ENCODE data around the gene B9D2. TPM values are rescaled to one million over a fixed set of nuclear protein-coding genes. Genes with fewer than 3 reads are reported as not detected.

Gene B9D2
- total RNA-seq, 8 experiments from 2014 or later = 4.6 to 15.3 (median 6.3) TPM

GRCh38 chr19:41362143-41362847 is 1.7 kb downstream of the B9D2 start:
- Histone ChIP-seq H3K4me1 (replicated peaks in 1 of 2) (peaks cover 4 to 5% of the 10 kb centered on the region in 2 donors), H3K4me3 (no peak overlapping the region), H3K27ac (no peak overlapping the region)
- in situ Hi-C loops (cut with MboI; ENCODE audit: low pct_unique_long_range_greater_than_20kb in 2 of 9, low sequenced_read_pairs in 9 of 9, unreplicated experiment in 9 of 9) = no loop called here
- ATAC-seq (replicated peaks in 6 of 8) = no peak
- WGBS, 10 experiments = 40 to 86% (median 71%) methylated on average over 1 to 7 of the region's 10 CpGs; no CpG with 5 or more reads in 2 of the 10 experiments

- Histone ChIP-seq H3K4me1 (replicated peaks in 1 of 2) (peaks cover under 1 to 5% of the 10 kb centered on the region in 2 donors), H3K27ac (no peak overlapping the region), H3K4me3 (no peak overlapping the region)
- in situ Hi-C loops (cut with MboI; ENCODE audit: low pct_unique_long_range_greater_than_20kb in 2 of 9, low sequenced_read_pairs in 9 of 9, unreplicated experiment in 9 of 9) = no loop called here
- no peak for ATAC-seq (replicated peaks in 6 of 8)
- no CpG with 5 or more reads among the region's 1 CpG for WGBS, 10 experiments
These were observed 4.2 kb downstream of the B9D2 start for GRCh38 chr19:41359741-41360140.

DNA sequence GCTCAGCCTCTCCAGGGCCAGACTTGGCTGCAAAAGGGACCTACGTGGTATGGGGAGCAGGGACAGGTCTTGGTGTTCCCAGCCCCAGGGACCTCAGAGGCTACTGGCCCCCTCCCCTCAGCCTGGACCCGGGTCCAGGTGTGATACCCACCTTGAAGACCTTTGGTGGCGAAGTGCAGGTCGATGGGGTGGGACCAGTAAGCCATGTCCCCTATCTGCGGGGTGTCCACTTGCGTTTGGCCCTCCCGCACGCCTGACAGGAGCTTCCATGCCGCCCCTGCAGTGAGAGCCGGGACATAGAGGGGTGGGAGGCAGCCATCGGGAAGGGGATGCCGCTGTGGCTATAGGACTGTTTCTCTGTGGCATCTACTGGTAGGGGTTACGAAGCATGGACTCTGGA is 6.2 kb downstream of the B9D2 start:
- WGBS, 10 experiments = 80 to 100% (median 87%) methylated on average over 1 to 3 of the region's 13 CpGs; no CpG with 5 or more reads in 6 of the 10 experiments

DNA sequence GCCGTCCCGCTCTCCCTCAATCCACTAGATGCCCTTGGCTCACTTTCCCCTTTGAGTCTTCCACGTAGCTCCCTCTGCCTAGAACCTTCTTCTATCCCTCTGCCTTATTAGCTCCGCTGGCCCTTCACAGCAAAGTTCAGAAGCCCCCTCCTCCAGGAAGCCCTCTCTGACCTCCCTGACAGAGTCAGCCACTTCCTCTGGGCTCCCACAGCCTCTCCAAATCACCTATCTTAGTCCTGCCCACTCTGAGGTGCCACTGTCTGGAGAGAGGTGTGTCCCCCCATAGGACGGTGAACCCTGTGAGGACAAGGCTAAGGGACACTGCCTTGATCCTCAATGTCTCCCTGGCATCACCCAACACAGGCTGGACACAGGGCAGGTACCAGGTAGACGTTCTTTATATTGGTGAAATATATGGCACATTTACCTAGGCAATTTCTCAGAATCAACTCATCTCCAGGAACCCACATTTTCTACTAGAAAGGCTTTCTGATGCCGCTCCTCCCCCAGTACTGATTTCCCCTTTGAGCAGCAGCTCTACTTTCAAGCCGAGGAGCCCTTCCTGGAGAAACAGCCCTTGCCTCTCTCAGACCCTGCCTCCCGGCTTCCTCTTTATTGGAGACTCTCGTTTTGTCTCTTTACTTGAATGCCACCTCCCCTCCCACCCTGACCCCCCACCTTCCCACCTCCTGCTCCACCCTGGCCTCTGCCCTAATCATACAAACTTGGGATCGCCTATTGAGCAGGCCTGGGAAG is 6.8 kb downstream of the B9D2 start:
- in situ Hi-C loops (cut with MboI; ENCODE audit: low pct_unique_long_range_greater_than_20kb in 2 of 9, low sequenced_read_pairs in 9 of 9, unreplicated experiment in 9 of 9) = no loop called here
- WGBS, 10 experiments = 75 to 100% (median 87%) methylated on average over 1 to 6 of the region's 11 CpGs; no CpG with 5 or more reads in 4 of the 10 experiments
- H3K27ac ChIP-seq = no peak overlapping the region
- H3K4me3 ChIP-seq = no peak overlapping the region
- H3K4me1 ChIP-seq (replicated peaks in 1 of 2) = peaks cover 6 to 7% of the 10 kb centered on the region in 2 donors
- no peak for ATAC-seq (replicated peaks in 6 of 8)

More for the DNA sequence above, 6.2 kb downstream of the B9D2 start:
- Histone ChIP-seq H3K4me3 (no peak overlapping the region), H3K4me1 (replicated peaks in 1 of 2) (peaks cover 4 to 6% of the 10 kb centered on the region in 2 donors), H3K27ac (no peak overlapping the region)
- no peak for ATAC-seq (replicated peaks in 6 of 8)
- in situ Hi-C loops (cut with MboI; ENCODE audit: low pct_unique_long_range_greater_than_20kb in 2 of 9, low sequenced_read_pairs in 9 of 9, unreplicated experiment in 9 of 9) = no loop called here

- H3K4me3 ChIP-seq = no peak overlapping the region
- no peak for ATAC-seq (replicated peaks in 6 of 8)
- H3K27ac ChIP-seq = no peak overlapping the region
- peaks cover 13 to 14% of the 10 kb centered on the region in 2 donors for H3K4me1 ChIP-seq (replicated peaks in 1 of 2)
- in situ Hi-C loops (cut with MboI; ENCODE audit: low pct_unique_long_range_greater_than_20kb in 2 of 9, low sequenced_read_pairs in 9 of 9, unreplicated experiment in 9 of 9) = no loop called here
- WGBS, 10 experiments = 100% methylated on average over 1 of the region's 3 CpGs; no CpG with 5 or more reads in 8 of the 10 experiments
These were observed 8.1 kb downstream of the B9D2 start for GRCh38 chr19:41355802-41356201.

DNA sequence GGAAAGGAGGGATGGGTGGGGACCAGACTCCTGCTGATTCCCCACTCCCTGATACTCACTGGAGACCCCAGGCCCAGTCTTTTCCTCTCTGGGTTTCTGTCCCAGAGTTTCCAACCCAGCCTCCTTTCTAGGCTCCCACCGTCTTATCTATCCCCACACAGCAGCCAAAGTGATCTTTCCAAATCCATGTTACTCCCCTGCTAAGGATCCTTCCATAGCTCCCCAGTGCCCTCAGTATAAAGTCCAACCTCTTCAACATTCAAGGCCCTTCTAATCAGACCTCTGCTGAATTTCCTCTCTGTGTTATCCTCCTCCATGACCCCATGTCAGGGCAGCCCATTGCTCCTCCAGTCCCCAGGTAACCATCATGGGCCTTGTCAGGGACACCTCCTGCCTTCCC is 8.9 kb downstream of the B9D2 start:
- in situ Hi-C loops (cut with MboI; ENCODE audit: low pct_unique_long_range_greater_than_20kb in 2 of 9, low sequenced_read_pairs in 9 of 9, unreplicated experiment in 9 of 9) = no loop called here
- 88 to 100% (median 100%) methylated on average over 1 of the region's 1 CpG; no CpG with 5 or more reads in 6 of the 10 experiments for WGBS, 10 experiments

DNA sequence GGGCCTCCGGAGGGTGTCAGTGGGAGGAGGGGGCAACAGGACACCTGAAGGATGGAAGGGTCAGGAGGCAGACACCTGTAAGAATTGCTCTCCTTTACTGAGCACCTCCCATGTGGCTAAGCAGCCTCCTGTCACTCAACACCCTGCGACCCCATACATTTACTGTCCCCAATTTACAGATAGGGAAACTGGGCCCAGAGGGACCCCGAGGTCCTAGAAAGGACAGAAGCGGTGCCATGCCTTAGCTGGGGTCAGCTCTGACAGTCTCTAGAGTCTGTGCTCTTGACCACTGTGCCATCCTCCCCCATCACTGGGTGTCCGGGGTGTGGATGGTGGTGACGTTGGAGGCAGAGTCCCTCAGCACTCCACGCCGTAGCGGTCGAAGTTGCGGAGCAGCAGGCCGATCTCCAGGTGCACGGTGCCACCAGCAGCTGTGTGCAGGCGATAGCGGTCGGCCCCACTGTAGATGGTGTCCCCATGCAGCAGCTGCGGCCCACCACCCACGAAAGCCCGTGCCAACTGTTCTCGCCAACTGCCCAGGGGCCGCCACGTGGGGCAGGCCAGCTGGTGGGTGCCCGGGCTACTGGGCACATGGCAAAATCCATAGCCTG is 9.5 kb downstream of the B9D2 start:
- in situ Hi-C loops (cut with MboI; ENCODE audit: low pct_unique_long_range_greater_than_20kb in 2 of 9, low sequenced_read_pairs in 9 of 9, unreplicated experiment in 9 of 9) = no loop called here
- Histone ChIP-seq H3K27ac (no peak overlapping the region), H3K4me1 (replicated peaks in 1 of 2) (peaks cover 13 to 14% of the 10 kb centered on the region in 2 donors), H3K4me3 (peak overlapping the region; percentile 34 to 43 (median 40))
- 0 to 92% (median 90%) methylated on average over 1 to 2 of the region's 23 CpGs; no CpG with 5 or more reads in 7 of the 10 experiments for WGBS, 10 experiments
- ATAC-seq (replicated peaks in 6 of 8) = no peak

More for the DNA sequence above, 8.9 kb downstream of the B9D2 start:
- Histone ChIP-seq H3K4me1 (replicated peaks in 1 of 2) (peaks cover 13 to 14% of the 10 kb centered on the region in 2 donors), H3K27ac (no peak overlapping the region), H3K4me3 (no peak overlapping the region)
- ATAC-seq (replicated peaks in 6 of 8) = no peak

DNA sequence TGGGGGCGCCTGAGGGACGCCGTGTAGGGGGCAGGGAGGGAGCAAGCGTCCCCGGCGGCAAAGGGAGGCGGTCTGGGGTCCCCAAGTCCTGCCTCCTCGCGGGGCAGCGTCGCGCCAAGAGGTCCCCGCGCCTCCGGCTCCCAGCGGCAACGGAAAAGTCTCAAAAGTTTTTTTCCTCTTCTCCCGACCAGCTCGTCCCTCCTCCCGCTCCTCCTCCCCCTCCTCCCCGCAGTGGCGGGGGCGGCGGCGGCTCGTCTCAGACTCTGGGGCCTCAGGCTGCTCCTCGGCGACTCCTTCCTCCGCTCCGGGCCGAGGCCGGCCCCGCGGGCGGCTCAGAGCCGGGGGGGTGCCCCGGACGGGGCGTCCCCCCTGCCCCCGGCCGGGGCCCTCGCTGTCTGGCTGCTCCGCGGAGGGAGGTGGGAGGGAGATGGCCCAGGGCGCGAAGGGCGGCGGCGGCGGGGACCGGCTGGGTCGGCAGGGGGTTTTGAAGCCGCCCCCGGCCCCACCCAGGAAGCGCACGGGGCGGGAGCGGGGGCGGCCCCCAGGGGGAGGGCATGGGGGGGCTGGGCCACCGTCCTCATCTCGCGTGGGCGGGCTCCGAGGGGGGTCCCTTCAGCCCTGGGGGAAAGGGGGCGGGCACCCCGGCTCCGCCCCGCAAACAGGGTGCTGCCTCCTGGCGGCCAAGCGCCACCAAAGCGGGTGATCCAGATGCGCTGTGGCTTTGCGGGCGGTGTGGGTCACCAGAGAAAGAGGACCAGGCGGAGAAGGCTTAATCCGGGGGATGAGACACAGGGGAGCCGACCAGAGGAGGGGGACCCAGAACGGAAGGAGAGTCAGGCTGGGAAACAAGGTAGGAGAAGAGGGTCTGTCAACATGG is 10.2 kb downstream of the B9D2 start, which contains the start of gene TGFB1:
TGFB1 (minus strand) TSS at position 457 of the 877 bp plus-strand sequence. CDS start 878 bp downstream, outside the sequence.
- WGBS, 10 experiments = 0% methylated on average over 1 to 9 of the region's 78 CpGs; no CpG with 5 or more reads in 8 of the 10 experiments
- peak within 1 kb of the TSS; percentile 34 to 43 (median 40) for H3K4me3 ChIP-seq
- peak; percentile 41 to 75 (median 68) for ATAC-seq (replicated peaks in 6 of 8)

GRCh38 chr19:41352609-41353465 is 11.1 kb downstream of the B9D2 start:
- Histone ChIP-seq H3K4me1 (replicated peaks in 1 of 2) (peaks cover 13 to 14% of the 10 kb centered on the region in 2 donors), H3K4me3 (peak overlapping the region; percentile 34 to 43 (median 40)), H3K27ac (no peak overlapping the region)
- in situ Hi-C loops (cut with MboI; ENCODE audit: low pct_unique_long_range_greater_than_20kb in 2 of 9, low sequenced_read_pairs in 9 of 9, unreplicated experiment in 9 of 9) = no loop called here
- peak; percentile 5 to 37 (median 28) for ATAC-seq (replicated peaks in 6 of 8)
- WGBS, 10 experiments = 0% methylated on average over 5 of the region's 71 CpGs; no CpG with 5 or more reads in 9 of the 10 experiments

More for the DNA sequence above, 10.2 kb downstream of the B9D2 start, which contains the start of gene TGFB1:
- in situ Hi-C loops (cut with MboI; ENCODE audit: low pct_unique_long_range_greater_than_20kb in 2 of 9, low sequenced_read_pairs in 9 of 9, unreplicated experiment in 9 of 9) = no loop called here
- Histone ChIP-seq H3K4me1 (replicated peaks in 1 of 2) (peaks cover 13 to 14% of the 10 kb centered on the region in 2 donors), H3K27ac (no peak within 1 kb of the TSS)

GRCh38 chr19:41352279-41352608 is 11.7 kb downstream of the B9D2 start:
- in situ Hi-C loops (cut with MboI; ENCODE audit: low pct_unique_long_range_greater_than_20kb in 2 of 9, low sequenced_read_pairs in 9 of 9, unreplicated experiment in 9 of 9) = no loop called here
- Histone ChIP-seq H3K27ac (no peak overlapping the region), H3K4me3 (peak overlapping the region; percentile 11 to 43 (median 40)), H3K4me1 (replicated peaks in 1 of 2) (peaks cover 13 to 14% of the 10 kb centered on the region in 2 donors)
- peak in 1 of 8 experiments; percentile 0 for ATAC-seq (replicated peaks in 6 of 8)
- no CpG with 5 or more reads among the region's 12 CpGs for WGBS, 10 experiments

DNA sequence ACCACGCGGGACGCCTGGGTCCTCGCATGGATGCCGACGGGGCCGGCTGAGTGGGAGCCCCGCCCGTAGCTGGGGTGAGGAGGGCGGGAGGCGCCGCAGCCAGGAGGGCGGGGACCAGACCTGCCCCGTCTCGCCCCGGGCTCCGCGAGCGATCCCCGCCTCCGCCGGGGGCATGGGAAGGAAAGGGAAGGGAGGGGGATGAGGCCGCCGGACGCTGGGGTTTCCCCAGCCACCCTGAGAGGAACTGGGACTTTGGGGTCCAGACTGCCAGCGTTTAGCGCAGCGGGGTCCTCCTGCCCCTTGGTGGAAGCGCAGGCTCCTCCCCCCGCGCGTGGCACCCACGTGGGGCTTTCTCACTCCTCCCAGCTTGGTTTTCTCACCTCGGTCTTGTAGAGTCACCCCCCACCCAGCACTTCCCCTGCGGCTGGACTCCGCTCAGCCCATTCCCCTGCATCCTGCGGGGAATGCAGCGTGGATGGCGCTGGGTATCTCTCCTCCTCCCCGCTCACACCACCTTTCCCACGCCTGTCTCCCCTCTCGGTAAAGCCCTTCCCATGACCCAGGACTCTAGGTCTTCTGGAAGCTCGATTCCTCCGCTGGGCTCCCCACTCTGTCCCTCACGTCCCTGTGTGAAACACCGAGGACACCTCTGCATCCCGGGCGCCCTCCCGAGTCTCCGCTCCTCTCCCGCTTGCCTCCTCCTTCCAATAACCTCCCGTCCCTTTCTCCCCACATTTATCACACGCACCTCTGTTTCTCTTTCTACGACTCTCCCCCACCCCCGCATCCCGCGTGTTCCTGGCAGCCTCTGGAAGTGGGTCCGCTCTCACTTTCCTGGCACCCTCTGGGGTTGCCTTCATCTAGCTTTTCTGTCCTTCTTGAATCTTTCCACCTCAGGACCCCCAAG is 12.4 kb downstream of the B9D2 start:
- in situ Hi-C loops (cut with MboI; ENCODE audit: low pct_unique_long_range_greater_than_20kb in 2 of 9, low sequenced_read_pairs in 9 of 9, unreplicated experiment in 9 of 9) = no loop called here
- 0 to 1% (median 0%) methylated on average over 1 to 15 of the region's 58 CpGs; no CpG with 5 or more reads in 6 of the 10 experiments for WGBS, 10 experiments
- Histone ChIP-seq H3K4me3 (peak overlapping the region; percentile 18 to 43 (median 40)), H3K27ac (no peak overlapping the region), H3K4me1 (replicated peaks in 1 of 2) (peaks cover 13 to 14% of the 10 kb centered on the region in 2 donors)
- ATAC-seq (replicated peaks in 6 of 8) = peak; percentile 23 to 53 (median 34)

Data from motor neuron (in vitro differentiated cells).